H1 (cell line): Measurements from ENCODE around the gene CDH2. TPM values are rescaled to one million over a fixed set of nuclear protein-coding genes. Genes with fewer than 3 reads are reported as not detected.

ENCODE experiments used
- CTCF ChIA-PET: fragments of 300-600 bp; sonication (Branson Sonifier 250); formaldehyde crosslinking; loops from one replicate; lab custom pipeline; 2021; ENCODE audit not compliant: partially characterized antibody; lab: Charles Lee
- POLR2A ChIA-PET: fragments of 300-600 bp; sonication (Branson Sonifier 250); formaldehyde crosslinking; loops from one replicate; lab custom pipeline; 2021; ENCODE audit warnings: inconsistent platforms; ENCODE audit not compliant: partially characterized antibody; lab: Charles Lee
- DNase-seq, 2 experiments: peaks; one replicate each; pipeline versions ENCODE4 v3.0.0 to v3.0.0-alpha.2; 2010 to 2022; ENCODE audit warnings: low spot score in 2 of 2, low read depth in 1 of 2, mixed read lengths in 1 of 2
- FAIRE-seq: peaks from 2 replicates; lab custom pipeline; 2011; peaks lifted over from hg19 to GRCh38; lab: Jason Lieb, UNC
- H2AFZ ChIP-seq: 2 replicates; pipeline ENCODE4 v1.8.1; 2012; ENCODE audit warnings: low read length, inconsistent platforms
- H2AK5ac ChIP-seq: 2 replicates; pipeline ENCODE4 v1.6.1; 2013; ENCODE audit warnings: low read depth, low read length
- H2BK120ac ChIP-seq: replicated peaks from 2 replicates; pipeline ENCODE3; 2013; ENCODE audit warnings: low read depth, low read length, inconsistent platforms
- H2BK12ac ChIP-seq: 2 replicates; pipeline ENCODE4 v1.6.1; 2013; ENCODE audit warnings: low read depth, low read length
- H2BK15ac ChIP-seq: 2 replicates; pipeline ENCODE4 v1.6.1; 2013; ENCODE audit warnings: low read length
- H2BK20ac ChIP-seq: 2 replicates; pipeline ENCODE4 v1.6.1; 2013; ENCODE audit warnings: low read length
- H2BK5ac ChIP-seq: 2 replicates; pipeline ENCODE4 v1.6.1; 2013; ENCODE audit warnings: low read depth, low read length
- H3K14ac ChIP-seq: 2 replicates; pipeline ENCODE4 v1.6.1; 2013; ENCODE audit warnings: inconsistent platforms; ENCODE audit not compliant: insufficient read length
- H3K18ac ChIP-seq: 2 replicates; pipeline ENCODE4 v1.6.1; 2013; ENCODE audit warnings: low read length; ENCODE audit errors: extremely low read depth
- H3K23ac ChIP-seq: 2 replicates; pipeline ENCODE4 v1.6.1; 2013; ENCODE audit warnings: inconsistent platforms; ENCODE audit not compliant: insufficient read length
- H3K23me2 ChIP-seq: 2 replicates; pipeline ENCODE4 v1.6.1; 2013; ENCODE audit warnings: low read depth, low read length
- H3K27ac ChIP-seq: 2 replicates; pipeline ENCODE4 v1.6.1; 2011; ENCODE audit warnings: low read depth, low read length, inconsistent platforms
- H3K27me3 ChIP-seq, 4 experiments: replicated peaks in 1 of 4; 1 replicate in 1 of 4; 2 replicates in 3 of 4; pipeline versions ENCODE4 v1.6.1 to v1.8.1; 2011 to 2013; ENCODE audit warnings: low read length in 3 of 4, mild to moderate bottlenecking in 3 of 4, inconsistent platforms in 2 of 4, mixed read lengths in 2 of 4, moderate library complexity in 1 of 4; ENCODE audit not compliant: control insufficient read depth in 3 of 4, insufficient read depth in 3 of 4; ENCODE audit errors: extremely low read depth in 1 of 4
- H3K36me3 ChIP-seq, 4 experiments: 2 replicates each; pipeline versions ENCODE4 v1.6.1 to v1.8.1; 2011 to 2013; ENCODE audit warnings: mild to moderate bottlenecking in 4 of 4, low read length in 3 of 4, moderate library complexity in 2 of 4, control low read depth in 1 of 4, inconsistent platforms in 1 of 4; ENCODE audit not compliant: insufficient read depth in 4 of 4, control insufficient read depth in 2 of 4
- H3K4ac ChIP-seq: replicated peaks from 2 replicates; pipeline ENCODE3; 2013; ENCODE audit warnings: low read length, low read depth, mixed read lengths, inconsistent platforms; ENCODE audit not compliant: insufficient read length
- H3K4me1 ChIP-seq, 4 experiments: replicated peaks in 1 of 4; 1 replicate in 1 of 4; 2 replicates in 3 of 4; pipeline versions ENCODE4 v1.6.1 to v1.8.1; 2011 to 2013; ENCODE audit warnings: low read length in 3 of 4, inconsistent platforms in 2 of 4, mixed read lengths in 1 of 4; ENCODE audit not compliant: insufficient read depth in 4 of 4, control insufficient read depth in 3 of 4
- H3K4me2 ChIP-seq, 2 experiments: 2 replicates each; pipeline versions ENCODE4 v1.6.1 to v1.8.1; 2011 to 2013; ENCODE audit warnings: low read depth in 2 of 2, low read length in 2 of 2, control low read depth in 1 of 2, inconsistent platforms in 1 of 2, mild to moderate bottlenecking in 1 of 2; ENCODE audit not compliant: insufficient read depth in 1 of 2
- H3K4me3 ChIP-seq, 4 experiments: fragments of 200-600, 300-600 bp in 1 of 4; sonication (generic), shearing (Covaris generic), sonication (Bioruptor Twin) in 1 of 4; 2 replicates each; pipeline versions ENCODE4 v1.5.1 to v1.8.1; 2011 to 2016; ENCODE audit warnings: low read length in 4 of 4, low read depth in 3 of 4, control low read depth in 2 of 4, inconsistent platforms in 2 of 4, mild to moderate bottlenecking in 2 of 4, mixed read lengths in 1 of 4, moderate library complexity in 1 of 4; ENCODE audit not compliant: insufficient read depth in 2 of 4; ENCODE audit errors: extremely low read depth in 1 of 4
- H3K56ac ChIP-seq: replicated peaks from 2 replicates; pipeline ENCODE3; 2013; ENCODE audit warnings: low read depth, mild to moderate bottlenecking, mixed read lengths, low read length, inconsistent platforms; ENCODE audit not compliant: insufficient read length
- H3K79me1 ChIP-seq: 2 replicates; pipeline ENCODE4 v1.6.1; 2013; ENCODE audit warnings: low read depth, low read length, control low read depth
- H3K79me2 ChIP-seq, 2 experiments: 2 replicates each; pipeline versions ENCODE4 v1.6.1 to v1.8.1; 2012 to 2013; ENCODE audit warnings: low read length in 2 of 2, mild to moderate bottlenecking in 2 of 2, inconsistent platforms in 1 of 2; ENCODE audit not compliant: insufficient read depth in 2 of 2, control insufficient read depth in 1 of 2
- H3K9ac ChIP-seq, 4 experiments: replicated peaks in 1 of 4; 1 replicate in 1 of 4; 2 replicates in 3 of 4; pipeline versions ENCODE4 v1.6.1 to v1.8.1; 2011 to 2013; ENCODE audit warnings: low read depth in 3 of 4, low read length in 3 of 4, control low read depth in 2 of 4, mild to moderate bottlenecking in 2 of 4, moderate library complexity in 2 of 4, inconsistent platforms in 1 of 4; ENCODE audit errors: extremely low read depth in 1 of 4
- H3K9me3 ChIP-seq, 2 experiments: 2 replicates each; pipeline versions ENCODE4 v1.6.1 to v1.8.1; 2012 to 2013; ENCODE audit warnings: mild to moderate bottlenecking in 2 of 2, moderate library complexity in 2 of 2, control low read depth in 1 of 2, inconsistent platforms in 1 of 2, low read depth in 1 of 2, low read length in 1 of 2, mixed read lengths in 1 of 2; ENCODE audit not compliant: insufficient read depth in 2 of 2
- H4K20me1 ChIP-seq, 2 experiments: replicated peaks in 1 of 2; 2 replicates each; pipeline versions ENCODE3 to v1.8.1; 2011 to 2013; ENCODE audit warnings: inconsistent platforms in 2 of 2, low read length in 2 of 2, mild to moderate bottlenecking in 1 of 2; ENCODE audit not compliant: insufficient read depth in 2 of 2, control insufficient read depth in 1 of 2
- H4K5ac ChIP-seq: 2 replicates; pipeline ENCODE4 v1.6.1; 2013; ENCODE audit warnings: low read length, low read depth, mixed read lengths, inconsistent platforms; ENCODE audit not compliant: insufficient read length
- H4K8ac ChIP-seq: 2 replicates; pipeline ENCODE4 v1.8.0; 2013; ENCODE audit warnings: mild to moderate bottlenecking, moderate library complexity, low read length, inconsistent platforms; ENCODE audit not compliant: insufficient read depth; ENCODE audit errors: extremely low read depth
- H4K91ac ChIP-seq: replicated peaks from 2 replicates; pipeline ENCODE3; 2013; ENCODE audit warnings: low read length, mixed read lengths, inconsistent platforms; ENCODE audit not compliant: insufficient read length
- ATF3 ChIP-seq: IDR thresholded peaks from 2 replicates; pipeline ENCODE4 v1.6.1; 2011; ENCODE audit warnings: low read depth, mild to moderate bottlenecking, low read length; ENCODE audit not compliant: insufficient read depth
- CHD1 ChIP-seq: IDR thresholded peaks from 2 replicates; pipeline ENCODE4 v1.6.1; 2012; ENCODE audit warnings: low read depth, low read length, improper control_type of control experiment
- CHD2 ChIP-seq: IDR thresholded peaks from 2 replicates; pipeline ENCODE4 v1.6.1; 2012; ENCODE audit warnings: low read length, improper control_type of control experiment
- CTCF ChIP-seq, 3 experiments: IDR thresholded peaks; 1 replicate in 2 of 3; 2 replicates in 1 of 3; pipeline versions ENCODE4 v1.5.1 to v1.6.1; 2011; ENCODE audit warnings: low read length in 3 of 3, mild to moderate bottlenecking in 3 of 3, inconsistent platforms in 2 of 3, low read depth in 1 of 3, moderate library complexity in 1 of 3; ENCODE audit not compliant: insufficient read depth in 1 of 3; ENCODE audit errors: control extremely low read depth in 1 of 3
- E2F6 ChIP-seq: IDR thresholded peaks from 2 replicates; pipeline ENCODE4 v1.6.1; 2012; ENCODE audit warnings: inconsistent platforms
- MAX ChIP-seq: IDR thresholded peaks from 2 replicates; pipeline ENCODE4 v1.6.1; 2012; ENCODE audit warnings: inconsistent platforms
- PHF8 ChIP-seq: fragments of 200-600 bp; sonication (generic); conservative IDR thresholded peaks from 2 replicates; pipeline ENCODE4 v1.7.1; 2012; ENCODE audit warnings: low read depth, mild to moderate bottlenecking, inconsistent platforms, low read length, moderate library complexity
- RAD21 ChIP-seq, 2 experiments: IDR thresholded peaks in 1 of 2; conservative IDR thresholded peaks in 1 of 2; 2 replicates each; pipeline ENCODE4 v1.6.1; 2011; ENCODE audit warnings: low read depth in 2 of 2, low read length in 2 of 2, improper control_type of control experiment in 1 of 2, inconsistent platforms in 1 of 2, mild to moderate bottlenecking in 1 of 2, moderate library complexity in 1 of 2
- SP1 ChIP-seq: IDR thresholded peaks from 2 replicates; pipeline ENCODE4 v1.6.1; 2011; ENCODE audit warnings: low read depth, low read length
- TCF12 ChIP-seq: IDR thresholded peaks from 2 replicates; pipeline ENCODE4 v1.6.1; 2011; ENCODE audit warnings: low read depth, mild to moderate bottlenecking, low read length
- WGBS, 2 experiments: shearing (Covaris generic) in 1 of 2; methylation state at CpG; one replicate each; pipeline versions ENCODE4 v1.1.6 to v1.1.7; 2013 to 2015; ENCODE audit warnings: low lambda C conversion rate in 2 of 2, mixed read lengths in 2 of 2, inconsistent platforms in 1 of 2, low coverage in 1 of 2, missing lambda C conversion rate in 1 of 2; ENCODE audit not compliant: insufficient replicate concordance in 2 of 2, insufficient coverage in 1 of 2, insufficient read length in 1 of 2; ENCODE audit errors: extremely low coverage in 1 of 2, missing lambda C conversion rate in 1 of 2; 5-methylcytosine and 5-hydroxymethylcytosine counted together
- polyA plus RNA-seq, 7 experiments: library from polyadenylated mRNA; depleted of rRNA in 3 of 7; stranded (reverse) in 5 of 7; unstranded in 2 of 7; fragments of >200 nt in 5 of 7; fragments of 200-250 nt in 2 of 7; gene quantifications; 1 replicate in 5 of 7; 2 replicates in 1 of 7; 4 replicates in 1 of 7; pipeline versions ENCODE4 v1.2.1 to v1.2.3, GENCODE V29; 2011 to 2013; ENCODE audit warnings: missing spikeins in 2 of 7, mixed read lengths in 2 of 7
- total RNA-seq: library from RNA; stranded (reverse); fragmentation: NEBNext Ultra II Directional; extraction: Animal tissue kit (Norgen Biotek cat#: 25700); gene quantifications from 2 replicates; pipeline ENCODE4 v1.2.1, GENCODE V29; 2021

CDH2 gene
- total and polyA plus RNA-seq, 2 of the 8 experiments (the other 6 are each of a cell fraction or from before 2014, with no cell fraction given) = 15.0 to 56.5 TPM

GRCh38 chr18:28168725-28169124, 8.2 kb downstream of the CDH2 start:
- WGBS, 2 experiments = 100% methylated on average over 1 of the region's 1 CpG; no CpG with 5 or more reads in 1 of the 2 experiments
- Histone ChIP-seq H3K14ac (no peak overlapping the region), H3K4me1 (0 out of 7 replicates have a peak, but pooled peaks cover 0 to 2% (median 0%) of the 10 kb centered on the region in 4 experiments), H3K79me2 (peaks cover 0 to 28% of the 10 kb centered on the region in 2 experiments; a peak in 2 of 4 replicates), H3K23ac (no peak overlapping the region), H3K27ac (no peak overlapping the region), H3K4me3 (no peak overlapping the region), H4K8ac (no peak overlapping the region), H3K23me2 (no peaks in the 10 kb centered on the region), H3K9me3 (no peaks in the 10 kb centered on the region), H3K4me2 (no peak overlapping the region), H3K56ac (no peak overlapping the region), H4K20me1 (no peaks in the 10 kb centered on the region), H3K18ac (no peak overlapping the region), H4K91ac (no peak overlapping the region), H3K36me3 (no peaks in the 10 kb centered on the region), H2BK15ac (no peak overlapping the region), H2BK20ac (no peak overlapping the region), H4K5ac (no peak overlapping the region), H2AFZ (no peak overlapping the region), H2BK5ac (no peak overlapping the region), H2BK12ac (no peak overlapping the region), H3K4ac (no peak overlapping the region), H3K27me3 (no peaks in the 10 kb centered on the region; a peak in 1 of 7 replicates), H3K79me1 (no peaks in the 10 kb centered on the region; the same call in 1 of the 2 replicates), H2BK120ac (no peak overlapping the region), H3K9ac (no peak overlapping the region), H2AK5ac (no peak overlapping the region)
- DNase-seq (no peak), FAIRE-seq (no peak)
- CTCF ChIA-PET = no interaction called here
- POLR2A ChIA-PET = no interaction called here
- TF ChIP-seq PHF8 (no peak), CHD2 (no peak), CTCF (IDR thresholded peaks at IDR 0.05; ENCODE audit: control extremely low read depth in 1 of 3, insufficient read depth in 1 of 3, low read depth in 1 of 3, low read length in 3 of 3) (no peak), CHD1 (no peak), MAX (no peak), TCF12 (no peak), SP1 (no peak), ATF3 (no peak), E2F6 (no peak), RAD21 (IDR thresholded peaks at IDR 0.05 in 1 of 2, conservative IDR thresholded peaks at IDR 0.05 in 1 of 2; ENCODE audit: low read depth in 2 of 2, low read length in 2 of 2) (no peak)
